ENCODE results near the gene CARHSP1.
A peak's percentile ranks its signal among the peaks of the same experiment; 100 is the strongest.

The CARHSP1 gene

DNA sequence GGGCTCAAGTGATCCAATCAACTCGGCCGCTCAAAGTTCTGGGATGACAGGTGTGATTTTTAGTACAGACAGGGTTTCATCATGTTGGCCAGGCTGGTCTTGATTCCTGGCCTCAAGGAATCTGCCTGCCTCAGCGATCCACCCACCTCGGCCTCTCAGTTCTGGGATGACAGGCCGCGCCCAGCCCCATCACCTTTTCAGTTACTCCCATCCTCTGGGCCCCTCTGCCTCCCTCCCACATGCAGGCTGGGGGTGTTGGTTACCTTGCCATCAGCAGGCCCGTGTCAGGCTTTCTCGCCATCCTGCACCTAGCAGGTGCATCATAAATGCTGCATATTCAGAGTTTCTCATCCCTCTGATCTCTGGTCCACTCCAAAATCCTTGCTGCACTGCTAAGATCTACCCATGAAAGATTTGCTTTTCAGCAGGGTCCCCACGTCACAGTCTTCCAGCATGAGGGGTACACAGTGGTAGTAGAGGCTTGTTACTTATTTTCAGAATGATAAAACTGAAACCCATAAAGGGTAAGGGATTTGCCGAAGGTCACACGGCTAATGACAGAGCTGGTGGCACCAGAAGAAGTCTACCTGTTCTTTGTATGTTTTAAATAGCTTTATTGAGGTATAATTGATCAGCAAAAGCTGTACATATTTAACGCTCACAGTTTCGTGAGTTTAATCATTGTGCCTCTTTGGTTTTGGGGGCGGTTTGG is 54.6 kb downstream of the CARHSP1 start:
- Histone ChIP-seq H2BK15ac (ENCODE audit: low read depth, poor library complexity, severe bottlenecking) (no peak overlapping the region), H3K18ac (ENCODE audit: low read depth in 1 of 2, low read length in 2 of 2) (no peak overlapping the region), H2BK120ac (ENCODE audit: low read depth, low read length) (no peak overlapping the region), H3K4me2 (ENCODE audit: low read length, poor library complexity, severe bottlenecking) (no peak overlapping the region), H3K27me3 (ENCODE audit: control insufficient read depth in 1 of 2, insufficient read depth in 1 of 2, low read length in 2 of 2) (no peaks in the 10 kb centered on the region), H3K4me3 (ENCODE audit: insufficient read depth in 1 of 2, low read depth in 1 of 2, low read length in 2 of 2) (no peak overlapping the region), H3K79me1 (replicated peaks; ENCODE audit: low read length, poor library complexity, severe bottlenecking) (peaks cover 32% of the 10 kb centered on the region), H3K9ac (ENCODE audit: low read length) (no peak overlapping the region), H3K4ac (ENCODE audit: low read depth in 1 of 2, low read length in 2 of 2) (no peak overlapping the region), H3K27ac (ENCODE audit: low read length, poor library complexity, severe bottlenecking) (no peak overlapping the region), H2AFZ (ENCODE audit: low read depth, low read length) (no peak overlapping the region), H4K91ac (ENCODE audit: low read length) (no peak overlapping the region), H3K14ac (ENCODE audit: low read length in 2 of 2) (no peak overlapping the region), H3K36me3 (ENCODE audit: control insufficient read depth in 1 of 2, insufficient read depth in 2 of 2, low read depth in 1 of 2, low read length in 2 of 2) (peaks cover 60 to 97% of the 10 kb centered on the region in 2 experiments), H3K4me1 (ENCODE audit: control insufficient read depth, insufficient read depth, low read depth, low read length) (no peaks in the 10 kb centered on the region), H3K9me3 (ENCODE audit: control insufficient read depth, low read length) (no peaks in the 10 kb centered on the region), H4K8ac (ENCODE audit: low read length) (no peak overlapping the region), H2AK5ac (ENCODE audit: low read length, severe bottlenecking) (no peak overlapping the region), H2BK12ac (ENCODE audit: low read length in 2 of 2) (no peak overlapping the region), H2BK5ac (ENCODE audit: low read depth, low read length, poor library complexity, severe bottlenecking) (no peak overlapping the region), H3K23ac (ENCODE audit: low read length in 2 of 2) (peak overlapping the region in 1 of 2 experiments; percentile 15)
- 93% methylated on average over 13 of the region's 14 CpGs for WGBS
- no peak for DNase-seq

DNA sequence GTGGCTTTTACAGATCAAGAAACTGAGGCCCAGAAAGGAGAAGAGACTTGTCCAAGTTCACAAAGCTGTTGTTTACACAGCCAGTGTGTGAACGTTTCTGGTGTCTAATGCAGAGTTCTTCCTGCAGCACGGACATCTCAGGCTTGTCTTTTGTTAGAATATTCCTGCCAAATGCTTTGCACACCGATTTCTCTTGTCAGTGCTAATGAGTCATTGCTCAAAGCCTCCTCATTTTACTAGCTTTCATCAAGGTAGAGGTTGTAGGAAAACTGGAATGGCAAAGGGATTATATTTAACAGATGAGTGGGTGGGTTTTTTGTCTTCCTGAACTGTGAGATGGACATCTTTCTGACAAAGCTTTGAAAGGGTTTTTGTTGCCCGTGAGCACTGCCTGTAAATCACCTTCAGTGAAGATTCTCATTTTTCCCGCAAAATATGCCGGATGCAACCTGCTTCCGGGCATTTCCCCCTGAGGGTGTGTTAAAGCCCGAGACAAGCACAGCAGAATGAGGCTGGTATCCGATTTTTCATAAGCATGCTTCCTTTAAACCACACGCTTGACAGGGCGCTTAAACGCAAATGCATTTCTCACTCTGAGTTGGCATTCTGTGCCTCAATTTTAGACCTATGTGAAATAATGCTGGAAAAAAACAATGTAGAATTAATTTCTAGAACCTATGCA is 56.5 kb downstream of the CARHSP1 start:
- H3K9ac ChIP-seq (ENCODE audit: low read length) = no peak overlapping the region
- no peaks in the 10 kb centered on the region for H3K27me3 ChIP-seq (ENCODE audit: control insufficient read depth in 1 of 2, insufficient read depth in 1 of 2, low read length in 2 of 2)
- no peak overlapping the region for H2AFZ ChIP-seq (ENCODE audit: low read depth, low read length)
- H2BK120ac ChIP-seq (ENCODE audit: low read depth, low read length) = no peak overlapping the region
- no peak overlapping the region for H3K4me3 ChIP-seq (ENCODE audit: insufficient read depth in 1 of 2, low read depth in 1 of 2, low read length in 2 of 2)
- no peaks in the 10 kb centered on the region for H3K9me3 ChIP-seq (ENCODE audit: control insufficient read depth, low read length)
- no peak for DNase-seq
- no peak overlapping the region for H3K14ac ChIP-seq (ENCODE audit: low read length in 2 of 2)
- H3K4ac ChIP-seq (ENCODE audit: low read depth in 1 of 2, low read length in 2 of 2) = no peak overlapping the region
- no peak overlapping the region for H4K91ac ChIP-seq (ENCODE audit: low read length)
- H2AK5ac ChIP-seq (ENCODE audit: low read length, severe bottlenecking) = no peak overlapping the region
- H3K4me1 ChIP-seq (ENCODE audit: control insufficient read depth, insufficient read depth, low read depth, low read length) = no peaks in the 10 kb centered on the region
- H3K18ac ChIP-seq (ENCODE audit: low read depth in 1 of 2, low read length in 2 of 2) = no peak overlapping the region
- H3K23ac ChIP-seq (ENCODE audit: low read length in 2 of 2) = no peak overlapping the region
- H3K79me1 ChIP-seq (replicated peaks; ENCODE audit: low read length, poor library complexity, severe bottlenecking) = peaks cover 34% of the 10 kb centered on the region
- peaks cover 62 to 98% of the 10 kb centered on the region in 2 experiments for H3K36me3 ChIP-seq (ENCODE audit: control insufficient read depth in 1 of 2, insufficient read depth in 2 of 2, low read depth in 1 of 2, low read length in 2 of 2)
- no peak overlapping the region for H3K27ac ChIP-seq (ENCODE audit: low read length, poor library complexity, severe bottlenecking)
- H2BK12ac ChIP-seq (ENCODE audit: low read length in 2 of 2) = no peak overlapping the region
- no peak overlapping the region for H2BK15ac ChIP-seq (ENCODE audit: low read depth, poor library complexity, severe bottlenecking)
- 81% methylated on average over 10 of the region's 12 CpGs for WGBS
- no peak overlapping the region for H3K4me2 ChIP-seq (ENCODE audit: low read length, poor library complexity, severe bottlenecking)
- no peak overlapping the region for H2BK5ac ChIP-seq (ENCODE audit: low read depth, low read length, poor library complexity, severe bottlenecking)
- H4K8ac ChIP-seq (ENCODE audit: low read length) = no peak overlapping the region

DNA sequence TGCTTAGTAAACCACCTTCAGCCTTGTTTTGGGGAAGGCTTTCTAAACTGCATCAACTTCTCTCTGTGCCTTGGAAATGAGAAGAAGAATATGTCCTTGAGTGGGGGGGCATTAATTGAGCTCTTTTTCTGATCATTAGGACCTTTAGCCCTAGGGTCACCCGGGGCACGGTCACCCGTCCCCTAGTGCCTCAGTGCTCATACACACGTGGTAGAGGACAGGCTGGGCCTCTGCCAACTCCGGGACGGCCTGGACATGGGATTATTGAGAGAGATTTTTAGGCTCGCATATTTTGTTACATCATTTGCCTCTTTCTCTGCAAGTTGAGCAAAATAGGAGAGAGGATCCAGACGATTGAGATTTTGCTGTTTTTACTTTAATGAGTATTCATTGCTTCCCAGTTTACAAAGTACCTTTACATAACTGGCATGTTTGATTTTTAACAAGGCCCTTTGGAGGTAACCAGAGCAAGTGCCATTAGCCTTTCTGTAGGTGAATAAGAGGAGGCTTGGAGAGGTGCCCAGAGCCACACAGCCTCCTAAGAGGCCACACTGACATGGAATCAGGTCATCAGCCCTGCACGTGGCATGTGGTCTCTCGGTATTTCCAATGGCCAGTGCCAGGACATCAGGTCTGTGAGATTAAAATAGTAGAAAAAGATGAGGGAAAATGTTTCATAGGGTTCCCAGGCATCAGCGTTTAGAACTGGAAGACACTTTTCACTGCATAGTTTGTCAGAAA is 60.0 kb downstream of the CARHSP1 start:
- Histone ChIP-seq H3K79me1 (replicated peaks; ENCODE audit: low read length, poor library complexity, severe bottlenecking) (peaks cover 33% of the 10 kb centered on the region), H3K18ac (ENCODE audit: low read depth in 1 of 2, low read length in 2 of 2) (no peak overlapping the region), H2BK5ac (ENCODE audit: low read depth, low read length, poor library complexity, severe bottlenecking) (no peak overlapping the region), H3K9ac (ENCODE audit: low read length) (no peak overlapping the region), H3K36me3 (ENCODE audit: control insufficient read depth in 1 of 2, insufficient read depth in 2 of 2, low read depth in 1 of 2, low read length in 2 of 2) (peaks cover 72 to 100% of the 10 kb centered on the region in 2 experiments), H3K27ac (ENCODE audit: low read length, poor library complexity, severe bottlenecking) (no peak overlapping the region), H4K8ac (ENCODE audit: low read length) (no peak overlapping the region), H3K9me3 (ENCODE audit: control insufficient read depth, low read length) (no peaks in the 10 kb centered on the region), H4K91ac (ENCODE audit: low read length) (no peak overlapping the region), H2AK5ac (ENCODE audit: low read length, severe bottlenecking) (no peak overlapping the region), H3K14ac (ENCODE audit: low read length in 2 of 2) (no peak overlapping the region), H2AFZ (ENCODE audit: low read depth, low read length) (no peak overlapping the region), H3K4me3 (ENCODE audit: insufficient read depth in 1 of 2, low read depth in 1 of 2, low read length in 2 of 2) (no peak overlapping the region), H2BK12ac (ENCODE audit: low read length in 2 of 2) (no peak overlapping the region), H2BK120ac (ENCODE audit: low read depth, low read length) (no peak overlapping the region), H2BK15ac (ENCODE audit: low read depth, poor library complexity, severe bottlenecking) (no peak overlapping the region), H3K4ac (ENCODE audit: low read depth in 1 of 2, low read length in 2 of 2) (no peak overlapping the region), H3K27me3 (ENCODE audit: control insufficient read depth in 1 of 2, insufficient read depth in 1 of 2, low read length in 2 of 2) (no peaks in the 10 kb centered on the region), H3K4me1 (ENCODE audit: control insufficient read depth, insufficient read depth, low read depth, low read length) (no peaks in the 10 kb centered on the region), H3K4me2 (ENCODE audit: low read length, poor library complexity, severe bottlenecking) (no peak overlapping the region), H3K23ac (ENCODE audit: low read length in 2 of 2) (no peak overlapping the region)
- no peak for DNase-seq
- WGBS = 96% methylated on average over 9 of the region's 11 CpGs

DNA sequence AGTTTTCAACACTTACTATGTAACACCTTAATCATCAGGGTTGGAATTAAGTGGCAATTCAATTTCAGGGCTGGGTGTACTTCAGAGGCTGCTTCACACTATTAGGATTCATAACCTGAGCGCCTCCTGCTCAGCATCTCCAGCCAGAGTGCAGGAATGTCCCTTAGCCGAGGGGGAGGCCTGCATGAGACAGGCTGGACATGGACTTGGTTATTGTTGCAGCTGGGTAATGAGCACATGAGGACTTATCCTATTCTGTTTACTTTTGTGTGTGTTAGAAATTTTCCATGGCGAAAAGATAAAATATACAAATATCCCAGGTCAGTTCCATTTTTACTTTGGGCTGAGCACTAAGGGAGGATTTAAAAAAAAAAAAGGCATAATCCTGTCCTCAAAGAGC is 60.8 kb downstream of the CARHSP1 start:
- Histone ChIP-seq H3K36me3 (ENCODE audit: control insufficient read depth in 1 of 2, insufficient read depth in 2 of 2, low read depth in 1 of 2, low read length in 2 of 2) (peaks cover 67 to 99% of the 10 kb centered on the region in 2 experiments), H2BK5ac (ENCODE audit: low read depth, low read length, poor library complexity, severe bottlenecking) (no peak overlapping the region), H3K79me1 (replicated peaks; ENCODE audit: low read length, poor library complexity, severe bottlenecking) (peaks cover 29% of the 10 kb centered on the region), H3K27me3 (ENCODE audit: control insufficient read depth in 1 of 2, insufficient read depth in 1 of 2, low read length in 2 of 2) (no peaks in the 10 kb centered on the region), H3K23ac (ENCODE audit: low read length in 2 of 2) (no peak overlapping the region), H4K91ac (ENCODE audit: low read length) (no peak overlapping the region), H3K4me2 (ENCODE audit: low read length, poor library complexity, severe bottlenecking) (no peak overlapping the region), H2AK5ac (ENCODE audit: low read length, severe bottlenecking) (no peak overlapping the region), H3K14ac (ENCODE audit: low read length in 2 of 2) (no peak overlapping the region), H3K4me3 (ENCODE audit: insufficient read depth in 1 of 2, low read depth in 1 of 2, low read length in 2 of 2) (no peak overlapping the region), H3K4ac (ENCODE audit: low read depth in 1 of 2, low read length in 2 of 2) (no peak overlapping the region), H3K9me3 (ENCODE audit: control insufficient read depth, low read length) (no peaks in the 10 kb centered on the region), H3K9ac (ENCODE audit: low read length) (peak overlapping the region; percentile 7), H2BK12ac (ENCODE audit: low read length in 2 of 2) (no peak overlapping the region), H2BK120ac (ENCODE audit: low read depth, low read length) (no peak overlapping the region), H3K4me1 (ENCODE audit: control insufficient read depth, insufficient read depth, low read depth, low read length) (no peaks in the 10 kb centered on the region), H4K8ac (ENCODE audit: low read length) (no peak overlapping the region), H2BK15ac (ENCODE audit: low read depth, poor library complexity, severe bottlenecking) (no peak overlapping the region), H3K18ac (ENCODE audit: low read depth in 1 of 2, low read length in 2 of 2) (no peak overlapping the region), H3K27ac (ENCODE audit: low read length, poor library complexity, severe bottlenecking) (no peak overlapping the region), H2AFZ (ENCODE audit: low read depth, low read length) (no peak overlapping the region)
- DNase-seq = no peak
- WGBS = 98% methylated on average over 2 of the region's 3 CpGs

Measured in mesenchymal stem cell (in vitro differentiated cells and primary cell).